ENCODE data around the gene GTF2E1. TPM values are rescaled to one million over a fixed set of nuclear protein-coding genes. Genes with fewer than 3 reads are reported as not detected.
"Not testable (repeated sequence)": the region's sequence is repeated elsewhere in the genome, so short reads cannot be mapped to it uniquely, and the experiment has no call there.

Gene GTF2E1
- total RNA-seq, 8 experiments from 2014 or later: 12.1 to 25.8 (median 16.2) TPM

- H3K4me1 ChIP-seq (replicated peaks in 1 of 2): peaks cover 0 to 9% of the 10 kb centered on the region in 2 donors
- H3K27ac ChIP-seq: no peak overlapping the region
- no peak overlapping the region for H3K4me3 ChIP-seq
- ATAC-seq (replicated peaks in 6 of 8): peak in 1 of 8 experiments; percentile 55
- in situ Hi-C loops (cut with MboI; ENCODE audit: low pct_unique_long_range_greater_than_20kb in 2 of 9, low sequenced_read_pairs in 9 of 9, unreplicated experiment in 9 of 9): no loop called here
Observed at GRCh38 chr3:120765830-120766493, 23.4 kb downstream of the GTF2E1 start.

- in situ Hi-C loops (cut with MboI; ENCODE audit: low pct_unique_long_range_greater_than_20kb in 2 of 9, low sequenced_read_pairs in 9 of 9, unreplicated experiment in 9 of 9): no loop called here
- no peak overlapping the region for H3K27ac ChIP-seq
- peaks cover 0 to 9% of the 10 kb centered on the region in 2 donors for H3K4me1 ChIP-seq (replicated peaks in 1 of 2)
- H3K4me3 ChIP-seq: no peak overlapping the region
- WGBS, 10 experiments: 83 to 100% (median 92%) methylated on average over 2 to 3 of the region's 3 CpGs; no CpG with 5 or more reads in 2 of the 10 experiments
- no peak for ATAC-seq (replicated peaks in 6 of 8)
Observed at GRCh38 chr3:120766576-120766975, 24.0 kb downstream of the GTF2E1 start.

- WGBS, 10 experiments: 33 to 100% (median 100%) methylated on average over 1 of the region's 1 CpG; no CpG with 5 or more reads in 2 of the 10 experiments
- in situ Hi-C loops (cut with MboI; ENCODE audit: low pct_unique_long_range_greater_than_20kb in 2 of 9, low sequenced_read_pairs in 9 of 9, unreplicated experiment in 9 of 9): no loop called here
Observed at GRCh38 chr3:120767106-120767505, 24.6 kb downstream of the GTF2E1 start.

GRCh38 chr3:120769436-120769835 is 26.9 kb downstream of the GTF2E1 start:
- no peak for ATAC-seq (replicated peaks in 6 of 8)
- 83 to 100% (median 94%) methylated on average over 1 to 2 of the region's 2 CpGs; no CpG with 5 or more reads in 4 of the 10 experiments for WGBS, 10 experiments
- H3K27ac ChIP-seq: no peak overlapping the region
- H3K4me3 ChIP-seq: no peak overlapping the region
- in situ Hi-C loops (cut with MboI; ENCODE audit: low pct_unique_long_range_greater_than_20kb in 2 of 9, low sequenced_read_pairs in 9 of 9, unreplicated experiment in 9 of 9): no loop called here
- H3K4me1 ChIP-seq (replicated peaks in 1 of 2): peaks cover 0 to 9% of the 10 kb centered on the region in 2 donors

More at GRCh38 chr3:120767106-120767505, 24.6 kb downstream of the GTF2E1 start:
- no peak overlapping the region for H3K27ac ChIP-seq
- peaks cover 0 to 9% of the 10 kb centered on the region in 2 donors for H3K4me1 ChIP-seq (replicated peaks in 1 of 2)
- no peak for ATAC-seq (replicated peaks in 6 of 8)
- no peak overlapping the region for H3K4me3 ChIP-seq

GRCh38 chr3:120770891-120771290 is 28.3 kb downstream of the GTF2E1 start:
- WGBS, 10 experiments: 83 to 100% (median 91%) methylated on average over 1 to 4 of the region's 4 CpGs; no CpG with 5 or more reads in 2 of the 10 experiments
- Histone ChIP-seq H3K4me3 (no peak overlapping the region), H3K4me1 (replicated peaks in 1 of 2) (peaks cover 0 to 8% of the 10 kb centered on the region in 2 donors), H3K27ac (no peak overlapping the region)
- in situ Hi-C loops (cut with MboI; ENCODE audit: low pct_unique_long_range_greater_than_20kb in 2 of 9, low sequenced_read_pairs in 9 of 9, unreplicated experiment in 9 of 9): no loop called here
- no peak for ATAC-seq (replicated peaks in 6 of 8)

- 50 to 100% (median 60%) methylated on average over 1 to 2 of the region's 2 CpGs; no CpG with 5 or more reads in 4 of the 10 experiments for WGBS, 10 experiments
- Histone ChIP-seq H3K27ac (no peak overlapping the region), H3K4me3 (no peak overlapping the region), H3K4me1 (replicated peaks in 1 of 2) (no peaks in the 10 kb centered on the region)
- no peak for ATAC-seq (replicated peaks in 6 of 8)
- in situ Hi-C loops (cut with MboI; ENCODE audit: low pct_unique_long_range_greater_than_20kb in 2 of 9, low sequenced_read_pairs in 9 of 9, unreplicated experiment in 9 of 9): no loop called here
Observed at GRCh38 chr3:120772081-120772480, 29.5 kb downstream of the GTF2E1 start.

GRCh38 chr3:120773932-120774331 is 31.4 kb downstream of the GTF2E1 start:
- in situ Hi-C loops (cut with MboI; ENCODE audit: low pct_unique_long_range_greater_than_20kb in 2 of 9, low sequenced_read_pairs in 9 of 9, unreplicated experiment in 9 of 9): no loop called here
- H3K4me3 ChIP-seq: no peak overlapping the region
- no peaks in the 10 kb centered on the region for H3K4me1 ChIP-seq (replicated peaks in 1 of 2)
- ATAC-seq (replicated peaks in 6 of 8): no peak
- H3K27ac ChIP-seq: no peak overlapping the region

GRCh38 chr3:120775411-120775810 is 32.9 kb downstream of the GTF2E1 start:
- Histone ChIP-seq H3K4me3 (no peak overlapping the region), H3K27ac (no peak overlapping the region), H3K4me1 (replicated peaks in 1 of 2) (no peaks in the 10 kb centered on the region)
- WGBS, 10 experiments: 88 to 100% (median 96%) methylated on average over 1 to 4 of the region's 4 CpGs
- no peak for ATAC-seq (replicated peaks in 6 of 8)
- in situ Hi-C loops (cut with MboI; ENCODE audit: low pct_unique_long_range_greater_than_20kb in 2 of 9, low sequenced_read_pairs in 9 of 9, unreplicated experiment in 9 of 9): loop anchor here in 4 of 9 experiments (25.0 kb wide), 2 partner anchors 213 to 338 kb away; no protein-coding TSS in a partner anchor

GRCh38 chr3:120778776-120779175 is 36.2 kb downstream of the GTF2E1 start:
- Histone ChIP-seq H3K27ac (no peak overlapping the region), H3K4me3 (no peak overlapping the region), H3K4me1 (replicated peaks in 1 of 2) (no peaks in the 10 kb centered on the region)
- ATAC-seq (replicated peaks in 6 of 8): no peak
- in situ Hi-C loops (cut with MboI; ENCODE audit: low pct_unique_long_range_greater_than_20kb in 2 of 9, low sequenced_read_pairs in 9 of 9, unreplicated experiment in 9 of 9): loop anchor here in 4 of 9 experiments (25.0 kb wide), 2 partner anchors 216 to 341 kb away; no protein-coding TSS in a partner anchor
- WGBS, 10 experiments: 84 to 100% (median 97%) methylated on average over 1 to 3 of the region's 3 CpGs

- 13 to 100% (median 81%) methylated on average over 2 to 8 of the region's 13 CpGs; no CpG with 5 or more reads in 1 of the 10 experiments for WGBS, 10 experiments
- Histone ChIP-seq H3K27ac (no peak overlapping the region), H3K4me1 (replicated peaks in 1 of 2) (no peaks in the 10 kb centered on the region), H3K4me3 (no peak overlapping the region)
- ATAC-seq (replicated peaks in 6 of 8): peak in 2 of 8 experiments; percentile 99
- in situ Hi-C loops (cut with MboI; ENCODE audit: low pct_unique_long_range_greater_than_20kb in 2 of 9, low sequenced_read_pairs in 9 of 9, unreplicated experiment in 9 of 9): loop anchor here in 4 of 9 experiments (25.0 kb wide), 2 partner anchors 219 to 344 kb away; no protein-coding TSS in a partner anchor
Observed at GRCh38 chr3:120780977-120781376, 38.4 kb downstream of the GTF2E1 start.

- in situ Hi-C loops (cut with MboI; ENCODE audit: low pct_unique_long_range_greater_than_20kb in 2 of 9, low sequenced_read_pairs in 9 of 9, unreplicated experiment in 9 of 9): loop anchor here in 4 of 9 experiments (25.0 kb wide), 2 partner anchors 224 to 349 kb away; no protein-coding TSS in a partner anchor
- ATAC-seq (replicated peaks in 6 of 8): not testable (repeated sequence)
- 18 to 96% (median 65%) methylated on average over 1 to 5 of the region's 5 CpGs for WGBS, 10 experiments
Observed at GRCh38 chr3:120785832-120786231, 43.3 kb downstream of the GTF2E1 start.

GRCh38 chr3:120791010-120791409 is 48.5 kb downstream of the GTF2E1 start:
- no peak for ATAC-seq (replicated peaks in 6 of 8)
- Histone ChIP-seq H3K4me3 (no peak overlapping the region), H3K4me1 (replicated peaks in 1 of 2) (no peaks in the 10 kb centered on the region), H3K27ac (no peak overlapping the region)
- 33 to 100% (median 75%) methylated on average over 1 of the region's 1 CpG; no CpG with 5 or more reads in 4 of the 10 experiments for WGBS, 10 experiments
- in situ Hi-C loops (cut with MboI; ENCODE audit: low pct_unique_long_range_greater_than_20kb in 2 of 9, low sequenced_read_pairs in 9 of 9, unreplicated experiment in 9 of 9): loop anchor here in 4 of 9 experiments (25.0 kb wide), 2 partner anchors 229 to 354 kb away; no protein-coding TSS in a partner anchor

More at GRCh38 chr3:120785832-120786231, 43.3 kb downstream of the GTF2E1 start:
- H3K4me3 ChIP-seq; H3K4me1 ChIP-seq (replicated peaks in 1 of 2); H3K27ac ChIP-seq: not testable (repeated sequence)

- peak in 3 of 8 experiments; percentile 76 to 80 (median 78) for ATAC-seq (replicated peaks in 6 of 8)
- in situ Hi-C loops (cut with MboI; ENCODE audit: low pct_unique_long_range_greater_than_20kb in 2 of 9, low sequenced_read_pairs in 9 of 9, unreplicated experiment in 9 of 9): loop anchor here in 4 of 9 experiments (25.0 kb wide), 2 partner anchors 230 to 355 kb away; no protein-coding TSS in a partner anchor
- no peak overlapping the region for H3K4me3 ChIP-seq
- WGBS, 10 experiments: 0 to 100% (median 40%) methylated on average over 1 of the region's 1 CpG; no CpG with 5 or more reads in 3 of the 10 experiments
- H3K27ac ChIP-seq: no peak overlapping the region
- no peaks in the 10 kb centered on the region for H3K4me1 ChIP-seq (replicated peaks in 1 of 2)
Observed at GRCh38 chr3:120791913-120792312, 49.4 kb downstream of the GTF2E1 start.
